WTC11 (cell line): Measurements from ENCODE around the gene FGF12.

ENCODE experiments used
- ATF3 ChIP-seq: sonication (generic); formaldehyde crosslinking; conservative IDR thresholded peaks from 2 replicates; pipeline ENCODE4 v1.8.1; 2022; ENCODE audit warnings: mild to moderate bottlenecking, missing genetic modification reagents
- MXD4 ChIP-seq: fragments of 250-450 bp; sonication (Bioruptor Pico); IDR thresholded peaks from 2 replicates; pipeline ENCODE4 v1.8.0; 2021; ENCODE audit warnings: mild to moderate bottlenecking, moderate library complexity, borderline replicate concordance
- NFE2L1 ChIP-seq: sonication (generic); formaldehyde crosslinking; IDR thresholded peaks from 2 replicates; pipeline ENCODE4 v1.8.1; 2023; ENCODE audit warnings: missing genetic modification reagents
- TCF7 ChIP-seq: sonication (generic); formaldehyde crosslinking; IDR thresholded peaks from 2 replicates; pipeline ENCODE4 v1.8.0; 2022; ENCODE audit warnings: mild to moderate bottlenecking, low read depth, missing genetic modification reagents, moderate library complexity
- TF ChIP-seq, protein P1 (sequence below): sonication (generic); formaldehyde crosslinking; IDR thresholded peaks from 2 replicates; pipeline ENCODE4 v1.8.1; 2022; ENCODE audit warnings: low read depth, mild to moderate bottlenecking, moderate library complexity, missing genetic modification reagents, borderline replicate concordance
- TF ChIP-seq, protein P2 (sequence below): fragments of 200-600 bp; IDR thresholded peaks from 2 replicates; pipeline ENCODE4 v1.8.0; 2022; ENCODE audit warnings: antibody characterized with exemption

DNA sequence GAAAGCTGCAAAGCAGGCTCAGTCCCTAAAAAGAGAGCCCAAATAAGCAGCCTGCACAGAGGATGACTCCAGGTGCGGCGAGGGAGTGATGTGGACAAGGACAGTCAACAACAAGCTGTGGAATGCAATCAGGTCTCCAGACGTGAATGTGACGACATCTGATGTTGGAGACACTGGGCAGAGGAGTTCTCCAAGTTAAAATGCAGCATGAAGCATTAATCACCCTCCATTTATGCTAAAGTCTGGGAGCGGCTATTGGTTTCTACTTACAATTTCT is 316.7 kb downstream of the FGF12 start:
- TF ChIP-seq, protein P1, sequence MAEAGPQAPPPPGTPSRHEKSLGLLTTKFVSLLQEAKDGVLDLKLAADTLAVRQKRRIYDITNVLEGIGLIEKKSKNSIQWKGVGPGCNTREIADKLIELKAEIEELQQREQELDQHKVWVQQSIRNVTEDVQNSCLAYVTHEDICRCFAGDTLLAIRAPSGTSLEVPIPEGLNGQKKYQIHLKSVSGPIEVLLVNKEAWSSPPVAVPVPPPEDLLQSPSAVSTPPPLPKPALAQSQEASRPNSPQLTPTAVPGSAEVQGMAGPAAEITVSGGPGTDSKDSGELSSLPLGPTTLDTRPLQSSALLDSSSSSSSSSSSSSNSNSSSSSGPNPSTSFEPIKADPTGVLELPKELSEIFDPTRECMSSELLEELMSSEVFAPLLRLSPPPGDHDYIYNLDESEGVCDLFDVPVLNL: no peak
- TF ChIP-seq, protein P2, sequence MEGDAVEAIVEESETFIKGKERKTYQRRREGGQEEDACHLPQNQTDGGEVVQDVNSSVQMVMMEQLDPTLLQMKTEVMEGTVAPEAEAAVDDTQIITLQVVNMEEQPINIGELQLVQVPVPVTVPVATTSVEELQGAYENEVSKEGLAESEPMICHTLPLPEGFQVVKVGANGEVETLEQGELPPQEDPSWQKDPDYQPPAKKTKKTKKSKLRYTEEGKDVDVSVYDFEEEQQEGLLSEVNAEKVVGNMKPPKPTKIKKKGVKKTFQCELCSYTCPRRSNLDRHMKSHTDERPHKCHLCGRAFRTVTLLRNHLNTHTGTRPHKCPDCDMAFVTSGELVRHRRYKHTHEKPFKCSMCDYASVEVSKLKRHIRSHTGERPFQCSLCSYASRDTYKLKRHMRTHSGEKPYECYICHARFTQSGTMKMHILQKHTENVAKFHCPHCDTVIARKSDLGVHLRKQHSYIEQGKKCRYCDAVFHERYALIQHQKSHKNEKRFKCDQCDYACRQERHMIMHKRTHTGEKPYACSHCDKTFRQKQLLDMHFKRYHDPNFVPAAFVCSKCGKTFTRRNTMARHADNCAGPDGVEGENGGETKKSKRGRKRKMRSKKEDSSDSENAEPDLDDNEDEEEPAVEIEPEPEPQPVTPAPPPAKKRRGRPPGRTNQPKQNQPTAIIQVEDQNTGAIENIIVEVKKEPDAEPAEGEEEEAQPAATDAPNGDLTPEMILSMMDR: no peak
- TF ChIP-seq TCF7 (no peak), ATF3 (CRISPR knock-in tag) (no peak), MXD4 (no peak), NFE2L1 (no peak)
